HEK293 (cell line): Measurements from ENCODE around the gene SCLT1.

Source experiments
- MYNN ChIP-seq: fragments of 450-650 bp; formaldehyde crosslinking; IDR thresholded peaks from 2 replicates; pipeline ENCODE4 v1.5.1; 2016; ENCODE audit warnings: missing biosample characterization, missing genetic modification characterization, borderline replicate concordance
- SETDB1 ChIP-seq: IDR thresholded peaks from one replicate; pipeline ENCODE4 v1.6.1; 2017; ENCODE audit warnings: mild to moderate bottlenecking, low read length, moderate library complexity, mixed read lengths; ENCODE audit not compliant: insufficient read length
- ZBTB21 ChIP-seq: fragments of 450-650 bp; formaldehyde crosslinking; IDR thresholded peaks from 2 replicates; pipeline ENCODE4 v1.5.1; 2017; ENCODE audit warnings: missing biosample characterization, missing genetic modification characterization
- ZFP3 ChIP-seq: fragments of 450-650 bp; formaldehyde crosslinking; IDR thresholded peaks from 2 replicates; pipeline ENCODE4 v1.5.1; 2016; ENCODE audit warnings: low read depth, missing biosample characterization, missing genetic modification characterization
- ZNF274 ChIP-seq, 2 experiments: fragments of 200-500 bp in 1 of 2; fragments of 450-650 bp in 1 of 2; sonication (Bioruptor generic) in 1 of 2; formaldehyde crosslinking in 1 of 2; IDR thresholded peaks; 2 replicates each; pipeline versions ENCODE4 v1.5.1 to v1.6.1; 2014 to 2016; ENCODE audit warnings: borderline replicate concordance in 1 of 2, inconsistent platforms in 1 of 2, low read length in 1 of 2, missing biosample characterization in 1 of 2, missing genetic modification characterization in 1 of 2
- ZNF677 ChIP-seq: fragments of 450-650 bp; IDR thresholded peaks from 2 replicates; pipeline ENCODE4 v1.5.0; 2018; ENCODE audit warnings: missing biosample characterization, mild to moderate bottlenecking, missing genetic modification characterization, moderate library complexity
- TF ChIP-seq, protein P1 (sequence below): fragments of 450-650 bp; formaldehyde crosslinking; IDR thresholded peaks from 2 replicates; pipeline ENCODE4 v1.5.1; 2016; ENCODE audit warnings: missing biosample characterization, missing genetic modification characterization
- TF ChIP-seq, protein P2 (sequence below): fragments of 450-650 bp; formaldehyde crosslinking; IDR thresholded peaks from 2 replicates; pipeline ENCODE4 v1.5.1; 2016; ENCODE audit warnings: missing biosample characterization, missing genetic modification characterization
- TF ChIP-seq, protein P3 (sequence below): fragments of 450-650 bp; formaldehyde crosslinking; optimal IDR thresholded peaks from 2 replicates; pipeline ENCODE3; 2016; ENCODE audit warnings: missing biosample characterization, mild to moderate bottlenecking, missing genetic modification characterization
- TF ChIP-seq, protein P4 (sequence below): fragments of 450-650 bp; formaldehyde crosslinking; IDR thresholded peaks from 2 replicates; pipeline ENCODE4 v1.5.1; 2016; ENCODE audit warnings: missing biosample characterization, missing genetic modification characterization
- TF ChIP-seq, protein P5 (sequence below): fragments of 450-650 bp; formaldehyde crosslinking; IDR thresholded peaks from 2 replicates; pipeline ENCODE4 v1.5.1; 2016; ENCODE audit warnings: missing biosample characterization, missing genetic modification characterization
- TF ChIP-seq, protein P6 (sequence below): sonication (generic); formaldehyde crosslinking; IDR thresholded peaks from 2 replicates; pipeline ENCODE4 v1.8.1; 2022; ENCODE audit warnings: mild to moderate bottlenecking, moderate library complexity, missing genetic modification reagents
- TF ChIP-seq, protein P7 (sequence below): fragments of 450-650 bp; formaldehyde crosslinking; IDR thresholded peaks from 2 replicates; pipeline ENCODE4 v1.5.0; 2017; ENCODE audit warnings: missing biosample characterization, missing genetic modification characterization, borderline replicate concordance

DNA sequence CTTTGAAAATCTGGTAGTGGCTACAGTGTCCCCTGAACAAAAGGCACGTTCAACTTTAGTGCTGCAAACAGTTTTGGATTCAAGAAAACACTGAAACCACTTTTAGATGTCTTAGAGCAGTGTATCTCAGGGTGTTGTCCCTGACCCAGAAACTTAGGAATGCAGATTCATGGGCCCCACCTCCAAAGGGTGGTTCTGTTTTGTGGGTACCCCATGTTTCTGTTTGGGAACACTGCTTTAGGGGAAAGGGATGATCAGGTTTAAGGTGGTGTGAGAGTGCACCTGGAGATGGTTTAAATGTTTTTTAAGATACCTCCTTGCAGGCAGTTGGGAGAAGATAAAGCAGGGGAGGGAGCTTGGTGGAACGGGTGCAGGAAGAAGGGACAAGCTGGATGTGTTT is 228.2 kb downstream of the SCLT1 start:
- no peak for TF ChIP-seq ZNF274 (IDR thresholded peaks at IDR 0.05; ENCODE audit: low read length)
- no peak for TF ChIP-seq ZNF274 (tag by site-specific recombination; IDR thresholded peaks at IDR 0.05; ENCODE audit: borderline replicate concordance)
- TF ChIP-seq ZNF677 (tag by site-specific recombination) = no peak
- TF ChIP-seq ZBTB21 (tag by site-specific recombination) = no peak
- TF ChIP-seq, protein P1, sequence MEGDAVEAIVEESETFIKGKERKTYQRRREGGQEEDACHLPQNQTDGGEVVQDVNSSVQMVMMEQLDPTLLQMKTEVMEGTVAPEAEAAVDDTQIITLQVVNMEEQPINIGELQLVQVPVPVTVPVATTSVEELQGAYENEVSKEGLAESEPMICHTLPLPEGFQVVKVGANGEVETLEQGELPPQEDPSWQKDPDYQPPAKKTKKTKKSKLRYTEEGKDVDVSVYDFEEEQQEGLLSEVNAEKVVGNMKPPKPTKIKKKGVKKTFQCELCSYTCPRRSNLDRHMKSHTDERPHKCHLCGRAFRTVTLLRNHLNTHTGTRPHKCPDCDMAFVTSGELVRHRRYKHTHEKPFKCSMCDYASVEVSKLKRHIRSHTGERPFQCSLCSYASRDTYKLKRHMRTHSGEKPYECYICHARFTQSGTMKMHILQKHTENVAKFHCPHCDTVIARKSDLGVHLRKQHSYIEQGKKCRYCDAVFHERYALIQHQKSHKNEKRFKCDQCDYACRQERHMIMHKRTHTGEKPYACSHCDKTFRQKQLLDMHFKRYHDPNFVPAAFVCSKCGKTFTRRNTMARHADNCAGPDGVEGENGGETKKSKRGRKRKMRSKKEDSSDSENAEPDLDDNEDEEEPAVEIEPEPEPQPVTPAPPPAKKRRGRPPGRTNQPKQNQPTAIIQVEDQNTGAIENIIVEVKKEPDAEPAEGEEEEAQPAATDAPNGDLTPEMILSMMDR (tag by site-specific recombination) = no peak
- TF ChIP-seq, protein P2, sequence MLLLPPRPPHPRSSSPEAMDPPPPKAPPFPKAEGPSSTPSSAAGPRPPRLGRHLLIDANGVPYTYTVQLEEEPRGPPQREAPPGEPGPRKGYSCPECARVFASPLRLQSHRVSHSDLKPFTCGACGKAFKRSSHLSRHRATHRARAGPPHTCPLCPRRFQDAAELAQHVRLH (tag by site-specific recombination) = no peak
- TF ChIP-seq MYNN = no peak
- TF ChIP-seq, protein P3, sequence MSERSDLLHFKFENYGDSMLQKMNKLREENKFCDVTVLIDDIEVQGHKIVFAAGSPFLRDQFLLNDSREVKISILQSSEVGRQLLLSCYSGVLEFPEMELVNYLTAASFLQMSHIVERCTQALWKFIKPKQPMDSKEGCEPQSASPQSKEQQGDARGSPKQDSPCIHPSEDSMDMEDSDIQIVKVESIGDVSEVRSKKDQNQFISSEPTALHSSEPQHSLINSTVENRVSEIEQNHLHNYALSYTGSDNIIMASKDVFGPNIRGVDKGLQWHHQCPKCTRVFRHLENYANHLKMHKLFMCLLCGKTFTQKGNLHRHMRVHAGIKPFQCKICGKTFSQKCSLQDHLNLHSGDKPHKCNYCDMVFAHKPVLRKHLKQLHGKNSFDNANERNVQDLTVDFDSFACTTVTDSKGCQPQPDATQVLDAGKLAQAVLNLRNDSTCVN (tag by site-specific recombination) = no peak
- TF ChIP-seq, protein P4, sequence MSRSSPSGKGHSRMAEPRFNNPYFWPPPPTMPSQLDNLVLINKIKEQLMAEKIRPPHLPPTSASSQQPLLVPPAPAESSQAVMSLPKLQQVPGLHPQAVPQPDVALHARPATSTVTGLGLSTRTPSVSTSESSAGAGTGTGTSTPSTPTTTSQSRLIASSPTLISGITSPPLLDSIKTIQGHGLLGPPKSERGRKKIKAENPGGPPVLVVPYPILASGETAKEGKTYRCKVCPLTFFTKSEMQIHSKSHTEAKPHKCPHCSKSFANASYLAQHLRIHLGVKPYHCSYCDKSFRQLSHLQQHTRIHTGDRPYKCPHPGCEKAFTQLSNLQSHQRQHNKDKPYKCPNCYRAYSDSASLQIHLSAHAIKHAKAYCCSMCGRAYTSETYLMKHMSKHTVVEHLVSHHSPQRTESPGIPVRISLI (tag by site-specific recombination) = no peak
- TF ChIP-seq, protein P5, sequence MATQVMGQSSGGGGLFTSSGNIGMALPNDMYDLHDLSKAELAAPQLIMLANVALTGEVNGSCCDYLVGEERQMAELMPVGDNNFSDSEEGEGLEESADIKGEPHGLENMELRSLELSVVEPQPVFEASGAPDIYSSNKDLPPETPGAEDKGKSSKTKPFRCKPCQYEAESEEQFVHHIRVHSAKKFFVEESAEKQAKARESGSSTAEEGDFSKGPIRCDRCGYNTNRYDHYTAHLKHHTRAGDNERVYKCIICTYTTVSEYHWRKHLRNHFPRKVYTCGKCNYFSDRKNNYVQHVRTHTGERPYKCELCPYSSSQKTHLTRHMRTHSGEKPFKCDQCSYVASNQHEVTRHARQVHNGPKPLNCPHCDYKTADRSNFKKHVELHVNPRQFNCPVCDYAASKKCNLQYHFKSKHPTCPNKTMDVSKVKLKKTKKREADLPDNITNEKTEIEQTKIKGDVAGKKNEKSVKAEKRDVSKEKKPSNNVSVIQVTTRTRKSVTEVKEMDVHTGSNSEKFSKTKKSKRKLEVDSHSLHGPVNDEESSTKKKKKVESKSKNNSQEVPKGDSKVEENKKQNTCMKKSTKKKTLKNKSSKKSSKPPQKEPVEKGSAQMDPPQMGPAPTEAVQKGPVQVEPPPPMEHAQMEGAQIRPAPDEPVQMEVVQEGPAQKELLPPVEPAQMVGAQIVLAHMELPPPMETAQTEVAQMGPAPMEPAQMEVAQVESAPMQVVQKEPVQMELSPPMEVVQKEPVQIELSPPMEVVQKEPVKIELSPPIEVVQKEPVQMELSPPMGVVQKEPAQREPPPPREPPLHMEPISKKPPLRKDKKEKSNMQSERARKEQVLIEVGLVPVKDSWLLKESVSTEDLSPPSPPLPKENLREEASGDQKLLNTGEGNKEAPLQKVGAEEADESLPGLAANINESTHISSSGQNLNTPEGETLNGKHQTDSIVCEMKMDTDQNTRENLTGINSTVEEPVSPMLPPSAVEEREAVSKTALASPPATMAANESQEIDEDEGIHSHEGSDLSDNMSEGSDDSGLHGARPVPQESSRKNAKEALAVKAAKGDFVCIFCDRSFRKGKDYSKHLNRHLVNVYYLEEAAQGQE (tag by site-specific recombination) = no peak
- no peak for TF ChIP-seq ZFP3 (tag by site-specific recombination)
- TF ChIP-seq SETDB1 = no peak
- TF ChIP-seq, protein P6, sequence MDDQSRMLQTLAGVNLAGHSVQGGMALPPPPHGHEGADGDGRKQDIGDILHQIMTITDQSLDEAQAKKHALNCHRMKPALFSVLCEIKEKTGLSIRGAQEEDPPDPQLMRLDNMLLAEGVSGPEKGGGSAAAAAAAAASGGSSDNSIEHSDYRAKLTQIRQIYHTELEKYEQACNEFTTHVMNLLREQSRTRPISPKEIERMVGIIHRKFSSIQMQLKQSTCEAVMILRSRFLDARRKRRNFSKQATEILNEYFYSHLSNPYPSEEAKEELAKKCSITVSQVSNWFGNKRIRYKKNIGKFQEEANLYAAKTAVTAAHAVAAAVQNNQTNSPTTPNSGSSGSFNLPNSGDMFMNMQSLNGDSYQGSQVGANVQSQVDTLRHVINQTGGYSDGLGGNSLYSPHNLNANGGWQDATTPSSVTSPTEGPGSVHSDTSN (CRISPR knock-in tag) = no peak
- TF ChIP-seq, protein P7, sequence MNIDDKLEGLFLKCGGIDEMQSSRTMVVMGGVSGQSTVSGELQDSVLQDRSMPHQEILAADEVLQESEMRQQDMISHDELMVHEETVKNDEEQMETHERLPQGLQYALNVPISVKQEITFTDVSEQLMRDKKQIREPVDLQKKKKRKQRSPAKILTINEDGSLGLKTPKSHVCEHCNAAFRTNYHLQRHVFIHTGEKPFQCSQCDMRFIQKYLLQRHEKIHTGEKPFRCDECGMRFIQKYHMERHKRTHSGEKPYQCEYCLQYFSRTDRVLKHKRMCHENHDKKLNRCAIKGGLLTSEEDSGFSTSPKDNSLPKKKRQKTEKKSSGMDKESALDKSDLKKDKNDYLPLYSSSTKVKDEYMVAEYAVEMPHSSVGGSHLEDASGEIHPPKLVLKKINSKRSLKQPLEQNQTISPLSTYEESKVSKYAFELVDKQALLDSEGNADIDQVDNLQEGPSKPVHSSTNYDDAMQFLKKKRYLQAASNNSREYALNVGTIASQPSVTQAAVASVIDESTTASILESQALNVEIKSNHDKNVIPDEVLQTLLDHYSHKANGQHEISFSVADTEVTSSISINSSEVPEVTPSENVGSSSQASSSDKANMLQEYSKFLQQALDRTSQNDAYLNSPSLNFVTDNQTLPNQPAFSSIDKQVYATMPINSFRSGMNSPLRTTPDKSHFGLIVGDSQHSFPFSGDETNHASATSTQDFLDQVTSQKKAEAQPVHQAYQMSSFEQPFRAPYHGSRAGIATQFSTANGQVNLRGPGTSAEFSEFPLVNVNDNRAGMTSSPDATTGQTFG (tag by site-specific recombination) = no peak
